Neural cell (in vitro differentiated cells): ENCODE results near the gene BMERB1. TPM values are rescaled to one million over a fixed set of nuclear protein-coding genes. Genes with fewer than 3 reads are reported as not detected.

Source experiments
- H2AFZ ChIP-seq: fragments of 200-600, 300-800 bp; sonication (generic), shearing (Covaris generic); 2 replicates; pipeline ENCODE4 v1.6.0; 2014; ENCODE audit warnings: low read depth, mild to moderate bottlenecking, antibody characterized with exemption, low read length, moderate library complexity
- H3F3A ChIP-seq: fragments of 200-600 bp; shearing (Covaris generic); 2 replicates; pipeline ENCODE4 v1.6.1; 2016; ENCODE audit warnings: mild to moderate bottlenecking, moderate library complexity, mixed read lengths, antibody characterized with exemption, low read length; ENCODE audit not compliant: insufficient read depth, poor library complexity, severe bottlenecking
- H3K27ac ChIP-seq: fragments of 200-600, 300-800 bp; sonication (generic), shearing (Covaris generic); 2 replicates; pipeline ENCODE4 v1.5.1; 2014; ENCODE audit warnings: mild to moderate bottlenecking, low read length, moderate library complexity
- H3K27me3 ChIP-seq: fragments of 300-800, 200-600 bp; sonication (generic), shearing (Covaris generic); 2 replicates; pipeline ENCODE4 v1.6.0; 2014; ENCODE audit warnings: mild to moderate bottlenecking, low read depth, low read length, moderate library complexity; ENCODE audit not compliant: insufficient read depth
- H3K36me3 ChIP-seq: fragments of 300-800, 200-600 bp; sonication (generic), shearing (Covaris generic); 2 replicates; pipeline ENCODE4 v1.5.1; 2014; ENCODE audit warnings: mild to moderate bottlenecking, antibody characterized with exemption, low read length, moderate library complexity; ENCODE audit not compliant: insufficient read depth
- H3K4me2 ChIP-seq: fragments of 300-800, 200-600 bp; sonication (generic), shearing (Covaris generic); 2 replicates; pipeline ENCODE4 v1.6.0; 2014; ENCODE audit warnings: mild to moderate bottlenecking, low read length
- H3K4me3 ChIP-seq: fragments of 300-800, 200-600 bp; sonication (generic), shearing (Covaris generic); 2 replicates; pipeline ENCODE4 v1.5.1; 2014; ENCODE audit warnings: mild to moderate bottlenecking, low read length, moderate library complexity
- H3K79me2 ChIP-seq: fragments of 200-600 bp; shearing (Covaris generic); replicated peaks from 2 replicates; pipeline ENCODE4 v1.6.0; 2014; ENCODE audit warnings: mild to moderate bottlenecking, low read length, moderate library complexity; ENCODE audit not compliant: insufficient read depth
- H3K9ac ChIP-seq: fragments of 300-800, 200-600 bp; sonication (generic), shearing (Covaris generic); 2 replicates; pipeline ENCODE4 v1.6.1; 2016; ENCODE audit warnings: mild to moderate bottlenecking, low read length, mixed read lengths
- H3K9me2 ChIP-seq: fragments of 200-600 bp; shearing (Covaris generic); 2 replicates; pipeline ENCODE4 v1.6.1; 2016; ENCODE audit warnings: mild to moderate bottlenecking, low read length, mixed read lengths; ENCODE audit not compliant: insufficient read depth
- H3K9me3 ChIP-seq: fragments of 200-600, 300-800 bp; sonication (generic), shearing (Covaris generic); 2 replicates; pipeline ENCODE4 v1.6.1; 2016; ENCODE audit warnings: mild to moderate bottlenecking, mixed run types, low read length, moderate library complexity, mixed read lengths
- H4K20me1 ChIP-seq: fragments of 200-600 bp; shearing (Covaris generic); 2 replicates; pipeline ENCODE4 v1.6.1; 2016; ENCODE audit warnings: mild to moderate bottlenecking, mixed run types; ENCODE audit not compliant: insufficient read depth
- CTCF ChIP-seq: fragments of 450-650 bp; IDR thresholded peaks from 2 replicates; pipeline ENCODE4 v1.5.1; 2014; ENCODE audit warnings: antibody characterized with exemption, mild to moderate bottlenecking, moderate library complexity; ENCODE audit not compliant: poor library complexity, severe bottlenecking
- EP300 ChIP-seq: fragments of 450-650 bp; conservative IDR thresholded peaks from 2 replicates; pipeline ENCODE4 v1.6.1; 2014; ENCODE audit warnings: antibody characterized with exemption, mild to moderate bottlenecking, moderate library complexity; ENCODE audit not compliant: poor library complexity, severe bottlenecking
- EZH2 ChIP-seq: fragments of 200-600, 300-800 bp; shearing (Covaris generic), sonication (generic); IDR thresholded peaks from 2 replicates; pipeline ENCODE4 v1.6.1; 2014; ENCODE audit warnings: antibody characterized with exemption, low read length, borderline replicate concordance, mild to moderate bottlenecking; ENCODE audit not compliant: insufficient read depth, poor library complexity, severe bottlenecking
- MXI1 ChIP-seq: fragments of 450-650 bp; conservative IDR thresholded peaks from 2 replicates; pipeline ENCODE4 v1.6.1; 2014; ENCODE audit warnings: antibody characterized with exemption, mild to moderate bottlenecking; ENCODE audit not compliant: poor library complexity, severe bottlenecking
- POLR2AphosphoS5 ChIP-seq: IDR thresholded peaks from 2 replicates; pipeline ENCODE4 v1.6.1; 2012
- RAD21 ChIP-seq: fragments of 450-650 bp; conservative IDR thresholded peaks from 2 replicates; pipeline ENCODE4 v1.6.1; 2014; ENCODE audit warnings: antibody characterized with exemption, mild to moderate bottlenecking, moderate library complexity
- REST ChIP-seq: IDR thresholded peaks from 2 replicates; pipeline ENCODE4 v1.6.1; 2012; ENCODE audit warnings: borderline replicate concordance
- SMC3 ChIP-seq: fragments of 450-650 bp; conservative IDR thresholded peaks from 2 replicates; pipeline ENCODE4 v1.6.1; 2014; ENCODE audit warnings: antibody characterized with exemption, mild to moderate bottlenecking, moderate library complexity; ENCODE audit not compliant: poor library complexity
- TAF1 ChIP-seq: IDR thresholded peaks from 2 replicates; pipeline ENCODE4 v1.6.1; 2012; ENCODE audit warnings: low read depth
- polyA plus RNA-seq: library from polyadenylated mRNA; depleted of rRNA; stranded (reverse); fragments of >200 nt; gene quantifications from 2 replicates; pipeline ENCODE4 v1.2.3, GENCODE V29; 2014

BMERB1 gene
- polyA plus RNA-seq, 1 donor from 2014 or later, result 149 TPM

- no peak overlapping the region for H2AFZ ChIP-seq
- peak overlapping the region; percentile 19 for H3K4me2 ChIP-seq
- TF ChIP-seq EP300 (peak; percentile 57), REST (peak; percentile 93), SMC3 (no peak), POLR2AphosphoS5 (peak; percentile 65)
- no peaks in the 10 kb centered on the region for H3K36me3 ChIP-seq
- no peaks in the 10 kb centered on the region for H3K9me2 ChIP-seq
- peak overlapping the region; percentile 21 for H3K27ac ChIP-seq
- no peaks in the 10 kb centered on the region for H3K9me3 ChIP-seq
- H4K20me1 ChIP-seq, result no peaks in the 10 kb centered on the region
- H3K79me2 ChIP-seq, result peaks cover 3% of the 10 kb centered on the region
- peak overlapping the region; percentile 17 for H3K4me3 ChIP-seq
- H3K9ac ChIP-seq, result peak overlapping the region; percentile 0
- H3K27me3 ChIP-seq, result no peaks in the 10 kb centered on the region
- H3F3A ChIP-seq, result no peaks in the 10 kb centered on the region
These were observed 73.0 kb downstream of the BMERB1 start for GRCh38 chr16:15507301-15507958.

- H3K27me3 ChIP-seq, result no peaks in the 10 kb centered on the region
- no peaks in the 10 kb centered on the region for H3K36me3 ChIP-seq
- H3K9me3 ChIP-seq, result no peaks in the 10 kb centered on the region
- peak overlapping the region; percentile 6 for H3K4me2 ChIP-seq
- H4K20me1 ChIP-seq, result no peaks in the 10 kb centered on the region
- peaks cover 3% of the 10 kb centered on the region for H3K79me2 ChIP-seq
- H3K9me2 ChIP-seq, result no peaks in the 10 kb centered on the region
- H3K4me3 ChIP-seq, result peak overlapping the region; percentile 17
- H3K27ac ChIP-seq, result peak overlapping the region; percentile 21
- H2AFZ ChIP-seq, result no peak overlapping the region
- TF ChIP-seq POLR2AphosphoS5, result no peak
- TF ChIP-seq SMC3, result no peak
- no peak for TF ChIP-seq MXI1
- TF ChIP-seq EP300, result no peak
- TF ChIP-seq RAD21, result no peak
- TF ChIP-seq EZH2, result no peak
- no peak for TF ChIP-seq TAF1
- no peak for TF ChIP-seq CTCF
- no peak for TF ChIP-seq REST
- H3K9ac ChIP-seq, result peak overlapping the region; percentile 0
- H3F3A ChIP-seq, result no peaks in the 10 kb centered on the region
These were observed 73.7 kb downstream of the BMERB1 start for GRCh38 chr16:15507959-15508627.
